IPS DF 4.7 (cell line): ENCODE data around the gene NEK5.
"Not testable (repeated sequence)": the region's sequence is repeated elsewhere in the genome, so short reads cannot be mapped to it uniquely, and the experiment has no call there.

ENCODE experiments used
- DNase-seq: peaks from one replicate; pipeline ENCODE4 v3.0.0-alpha.2; 2013; ENCODE audit warnings: low spot score; ENCODE audit errors: extremely low read depth

Gene NEK5

DNA sequence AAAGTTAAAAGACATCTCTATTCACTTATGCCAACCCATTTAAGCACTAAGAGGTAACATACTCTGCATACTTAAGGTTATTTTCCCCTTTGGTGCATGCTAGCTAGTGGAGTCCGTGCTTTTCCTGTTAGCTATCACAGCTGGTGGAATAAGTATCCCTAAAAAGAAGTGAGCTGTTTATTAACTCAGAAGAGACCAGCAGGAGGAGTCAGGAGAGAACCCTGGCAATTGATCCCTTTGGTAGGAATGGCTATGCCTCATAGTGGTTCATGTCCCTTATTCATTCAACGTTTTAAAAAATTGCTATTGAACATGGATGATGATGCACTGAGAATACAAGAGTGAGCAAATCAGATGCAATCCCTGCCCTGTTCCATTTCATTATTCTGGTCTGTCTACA is 12.4 kb upstream of the NEK5 start:
- DNase-seq: no peak

DNA sequence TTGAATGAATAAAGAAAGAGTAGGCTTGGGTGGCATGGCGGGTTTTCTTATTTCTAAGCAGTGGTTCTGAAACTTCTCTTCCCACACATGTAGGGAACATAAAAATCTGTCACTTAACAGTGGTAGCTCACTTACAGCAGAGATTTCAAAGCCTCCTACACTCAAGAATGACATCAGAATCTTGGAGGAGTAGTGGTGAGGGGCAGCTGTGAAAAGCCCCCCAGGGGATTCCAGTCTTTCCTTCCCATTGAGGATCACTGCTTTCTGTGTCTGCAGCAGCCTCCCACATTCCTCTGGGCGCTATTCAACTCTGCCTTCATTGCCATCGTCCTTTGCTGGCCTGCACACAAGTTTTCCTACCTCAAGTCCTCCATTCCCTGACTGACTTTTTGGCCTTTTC is 8.6 kb upstream of the NEK5 start:
- no peak for DNase-seq

DNA sequence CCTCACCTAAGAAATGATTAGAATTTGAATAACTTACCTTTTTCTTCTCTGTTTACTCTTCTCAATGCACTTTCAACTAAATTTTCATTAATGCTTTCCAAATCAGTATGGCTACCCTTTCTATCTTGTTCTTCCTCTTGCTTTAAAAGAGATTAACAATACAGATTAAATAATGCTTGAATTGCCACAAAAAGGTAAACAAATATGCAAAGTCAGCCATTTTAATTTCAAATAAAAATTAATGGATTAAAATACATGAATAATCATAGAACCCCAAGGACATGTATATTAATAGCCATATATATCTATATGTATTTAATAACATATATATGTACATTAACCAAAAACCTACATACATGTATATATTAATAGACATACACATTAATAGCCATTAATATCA is 7.9 kb upstream of the NEK5 start:
- no peak for DNase-seq

DNA sequence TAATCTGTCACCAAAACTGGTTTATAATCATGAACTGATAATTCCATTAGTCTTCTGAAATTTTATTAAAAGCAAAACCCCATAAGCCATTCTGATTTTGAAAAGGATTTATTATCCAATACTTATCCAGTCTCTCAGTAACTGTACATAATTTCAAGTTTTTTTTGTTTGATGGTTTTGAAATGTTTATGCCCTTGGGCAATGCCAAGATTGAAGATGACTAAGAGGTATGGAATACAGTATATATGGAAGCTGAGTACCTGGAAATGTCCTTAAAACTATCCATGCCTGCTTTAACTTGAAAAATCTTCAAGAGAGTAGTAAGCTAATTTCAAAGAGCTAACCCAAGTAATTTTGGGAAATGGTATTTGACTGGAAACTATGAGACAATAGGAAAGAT is 1.8 kb upstream of the NEK5 start:
- no peak for DNase-seq

DNA sequence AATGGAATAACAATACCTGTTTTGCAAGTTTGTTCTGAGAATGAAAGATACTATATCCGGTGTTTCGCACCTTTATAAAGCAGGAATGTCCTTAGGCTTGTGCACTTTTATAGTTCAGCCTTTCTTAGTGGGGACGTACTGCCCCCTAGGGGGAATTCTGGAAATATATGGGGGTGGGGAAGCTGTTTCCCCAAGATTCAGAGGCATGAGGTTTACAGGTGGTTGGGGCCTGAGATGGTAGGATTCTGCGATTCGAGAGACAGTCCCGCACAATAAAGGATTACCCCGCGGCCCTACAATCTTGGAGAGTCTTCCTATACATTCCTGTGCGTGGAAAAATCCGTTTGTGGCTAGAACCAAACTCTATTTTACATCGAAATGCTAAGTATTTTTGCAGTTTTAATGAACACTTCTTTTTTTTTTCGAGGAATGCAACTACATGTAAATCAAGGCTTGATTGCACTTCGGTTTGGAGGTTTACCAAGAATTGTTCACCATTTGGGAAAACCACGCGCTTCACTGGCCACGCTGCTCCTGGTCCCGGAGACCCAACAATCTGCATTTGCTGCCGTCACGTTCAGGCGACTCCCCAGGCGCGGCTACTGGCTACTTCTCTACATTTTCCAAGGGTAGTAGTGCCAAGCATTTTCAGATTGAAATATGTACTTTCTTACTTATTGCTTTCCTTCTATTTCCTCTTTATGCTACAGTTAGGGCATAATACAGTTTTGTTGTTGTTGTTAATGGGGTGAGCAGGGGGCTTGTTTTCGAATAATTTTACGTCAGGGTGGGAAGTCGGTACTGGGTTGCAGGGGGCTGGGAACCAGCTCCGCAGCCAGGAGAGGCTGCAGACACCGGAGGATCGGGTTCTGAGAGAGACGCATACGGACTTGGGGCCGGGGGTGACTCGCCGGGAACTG is 830 bp downstream of the NEK5 start:
- no peak for DNase-seq

DNA sequence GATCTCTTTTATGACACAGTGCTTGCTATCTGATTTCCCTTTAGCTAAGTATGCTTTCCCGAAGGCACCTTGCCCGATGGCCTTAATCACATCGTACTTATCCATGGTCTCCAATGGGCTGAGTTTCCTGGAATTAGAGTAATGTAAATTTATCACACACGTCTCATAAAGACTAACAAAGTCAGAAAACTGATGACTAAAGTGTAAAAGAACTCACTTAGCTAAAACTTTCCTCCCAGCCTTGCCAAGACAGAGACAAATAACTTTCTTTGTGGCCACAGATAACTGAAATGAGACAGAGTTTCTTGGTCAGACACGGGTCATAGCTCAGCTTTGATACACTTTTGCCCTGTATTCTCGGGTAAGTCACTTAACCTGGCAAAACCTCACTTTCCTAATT is 1.5 kb downstream of the NEK5 start:
- no peak for DNase-seq

DNA sequence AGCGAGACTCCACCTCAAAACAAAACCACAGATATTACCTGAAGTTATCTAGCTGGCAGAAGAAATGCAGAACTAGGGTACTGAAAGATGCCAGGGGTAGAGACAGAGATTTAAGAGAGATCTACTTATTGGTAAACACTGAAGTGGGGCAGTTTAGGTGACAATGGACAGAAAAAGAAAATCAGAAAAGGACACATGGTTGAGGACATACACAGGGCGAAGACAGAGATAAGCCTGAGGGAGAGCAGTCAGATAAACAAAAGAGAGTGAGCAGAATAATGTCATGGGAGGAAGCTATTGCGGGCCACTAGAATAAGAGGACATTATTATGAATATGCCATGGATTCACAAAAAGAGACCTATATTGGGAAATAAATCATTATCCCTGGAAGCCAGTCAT is 3.3 kb downstream of the NEK5 start:
- no peak for DNase-seq

DNA sequence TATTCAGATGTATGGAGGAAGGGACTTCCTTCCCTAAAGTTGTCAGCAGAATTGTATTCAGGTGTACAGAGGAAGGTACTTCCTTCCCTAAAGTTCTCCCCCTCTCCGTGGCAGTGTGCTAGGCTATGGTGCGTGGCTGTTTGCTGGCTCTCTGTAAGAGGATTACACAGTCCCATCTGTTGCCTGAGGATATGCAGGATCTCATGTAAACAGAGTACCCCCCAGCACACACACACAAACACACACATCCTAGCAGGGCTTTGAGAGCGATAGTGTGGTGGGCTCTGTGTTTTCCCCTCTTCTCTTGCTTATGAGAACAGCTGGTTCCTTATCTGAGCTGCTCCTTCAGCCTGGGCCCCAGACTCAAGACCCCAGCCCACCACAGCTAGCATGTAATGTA is 10.3 kb downstream of the NEK5 start:
- DNase-seq: no peak

DNA sequence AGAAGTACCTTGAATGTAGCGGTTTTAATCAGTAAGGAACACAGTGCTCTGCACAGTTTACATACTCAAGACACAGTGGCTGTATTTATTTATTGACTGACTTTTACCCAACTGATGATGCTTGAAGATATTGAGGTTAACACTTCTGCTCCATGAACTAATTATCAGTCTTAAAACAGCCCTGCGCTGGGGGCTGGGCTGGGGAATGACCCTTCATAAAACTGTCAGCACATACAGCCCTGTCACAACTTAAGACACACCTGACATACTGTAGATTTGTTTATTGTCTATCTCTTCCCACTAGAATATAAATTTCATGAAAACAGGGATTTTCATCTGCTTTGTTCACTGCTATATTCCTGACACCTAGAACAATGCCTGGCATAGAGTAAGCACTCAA is 10.8 kb downstream of the NEK5 start:
- DNase-seq: no peak

DNA sequence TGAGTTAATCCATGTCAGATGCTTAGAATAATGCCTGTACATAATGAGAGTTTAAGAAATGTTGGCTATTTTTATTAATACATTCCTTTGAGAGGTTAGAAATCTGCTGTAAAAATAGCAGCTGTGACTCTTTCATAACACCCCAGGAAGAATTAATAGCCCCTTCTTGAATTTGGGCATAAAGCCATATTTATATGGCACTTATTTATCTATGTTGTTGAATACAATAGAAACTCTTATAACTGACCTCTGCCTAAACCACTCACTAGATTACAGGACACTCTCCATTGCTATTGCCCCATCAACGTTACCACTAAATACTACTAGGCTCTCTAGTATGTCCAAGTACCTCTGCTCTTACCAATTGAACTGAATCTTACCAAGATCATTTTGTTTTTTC is 16.3 kb downstream of the NEK5 start:
- no peak for DNase-seq

DNA sequence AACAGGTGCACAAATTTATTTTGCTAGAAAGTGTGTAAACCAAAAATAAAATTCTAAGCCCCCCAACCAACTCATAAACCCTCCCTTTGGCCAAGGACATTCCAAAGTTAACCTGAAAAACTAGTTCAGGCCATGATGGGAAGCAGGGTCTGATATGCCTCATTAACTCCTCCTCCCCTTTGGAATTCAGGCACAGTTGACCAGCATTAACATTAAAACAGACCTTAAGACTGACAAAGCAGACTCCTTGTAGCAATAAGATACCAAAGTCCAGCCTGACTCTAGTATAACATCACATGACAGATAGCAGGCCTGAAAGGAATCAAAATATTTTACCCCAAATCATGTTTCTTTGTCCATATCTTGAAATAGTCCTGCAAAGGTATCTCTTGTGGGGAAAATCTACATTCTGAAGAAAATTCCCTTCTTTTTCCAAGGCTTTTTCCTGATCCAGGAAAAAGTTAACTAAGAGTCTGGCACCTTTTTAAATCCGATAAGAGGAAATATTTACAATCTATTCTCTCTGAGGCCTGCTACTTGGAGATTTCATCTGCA is 19.7 kb downstream of the NEK5 start:
- DNase-seq: no peak

DNA sequence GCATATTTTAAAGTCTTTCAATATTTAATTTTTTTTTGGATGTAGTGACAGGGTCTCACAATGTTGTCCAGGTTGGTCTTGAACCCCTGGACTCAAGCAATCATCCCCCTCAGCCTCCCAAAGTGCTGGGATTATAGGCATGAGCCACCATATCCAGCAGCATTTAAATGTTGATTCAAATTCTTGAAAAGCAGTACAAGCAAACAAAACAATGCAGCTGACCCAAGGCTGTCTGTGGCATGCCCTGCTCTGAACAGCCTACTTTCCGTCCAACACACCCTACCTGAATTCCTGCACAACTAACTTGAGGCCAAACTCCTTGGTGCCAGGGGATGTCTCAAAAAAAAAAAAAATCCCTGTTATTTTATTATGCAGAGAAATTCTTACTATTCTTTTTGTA is 23.0 kb downstream of the NEK5 start:
- no peak for DNase-seq

DNA sequence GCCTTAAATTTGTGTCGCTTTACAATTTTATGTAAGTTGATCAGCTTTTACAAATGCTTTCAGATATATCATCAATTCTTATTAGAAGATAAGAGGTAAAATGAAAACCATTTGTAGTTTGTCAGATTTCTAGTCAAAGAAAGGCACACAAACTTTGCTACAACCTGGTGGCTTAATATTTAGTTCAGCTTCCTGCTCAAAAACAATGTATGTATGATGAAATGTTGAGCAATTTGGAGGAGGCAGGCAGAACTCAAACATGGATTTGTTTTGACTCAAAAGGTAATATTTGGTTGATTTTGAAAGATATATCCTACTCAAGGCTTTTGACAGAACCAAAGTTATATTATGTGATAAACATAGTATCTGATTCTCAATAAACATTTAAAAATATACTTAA is 24.2 kb downstream of the NEK5 start:
- DNase-seq: no peak

DNA sequence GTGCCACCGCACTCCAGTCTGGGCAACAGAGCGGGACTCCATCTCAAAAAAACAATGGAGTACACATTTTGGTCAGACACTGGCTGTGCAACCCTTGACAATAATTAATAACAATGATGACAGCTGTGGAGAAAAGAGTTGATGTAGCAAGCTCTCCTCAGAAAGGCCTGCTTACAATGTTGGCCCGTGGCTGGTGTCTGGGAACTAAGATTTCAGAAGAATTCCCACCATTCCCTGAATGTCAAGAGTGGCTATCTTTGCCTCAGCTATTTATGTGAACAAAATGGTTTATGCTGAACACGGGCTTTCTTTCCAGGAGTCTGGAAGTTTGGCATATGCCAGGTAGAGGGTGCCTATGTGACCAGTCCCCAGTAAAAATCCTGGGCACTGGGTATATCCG is 25.5 kb downstream of the NEK5 start:
- DNase-seq: no peak

DNA sequence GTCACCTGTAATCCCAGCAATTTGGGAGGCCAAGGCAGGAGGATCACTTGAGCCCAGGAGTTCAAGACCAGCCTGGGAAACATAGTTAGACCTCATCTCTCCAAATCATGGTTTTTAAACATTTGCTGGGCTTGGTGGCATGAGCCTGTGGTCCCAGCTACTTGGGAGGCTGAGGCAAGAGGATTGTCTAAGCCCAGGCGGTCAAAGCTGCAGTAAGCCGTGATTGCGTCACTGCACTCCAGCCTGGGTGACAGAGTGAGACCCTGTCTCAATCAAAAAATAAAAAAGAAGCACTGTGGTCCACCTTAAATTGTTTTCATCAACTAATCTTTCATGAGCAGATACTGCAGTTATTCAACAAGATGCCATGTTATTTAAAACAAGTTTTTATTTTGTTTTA is 26.4 kb downstream of the NEK5 start:
- DNase-seq: not testable (repeated sequence)

DNA sequence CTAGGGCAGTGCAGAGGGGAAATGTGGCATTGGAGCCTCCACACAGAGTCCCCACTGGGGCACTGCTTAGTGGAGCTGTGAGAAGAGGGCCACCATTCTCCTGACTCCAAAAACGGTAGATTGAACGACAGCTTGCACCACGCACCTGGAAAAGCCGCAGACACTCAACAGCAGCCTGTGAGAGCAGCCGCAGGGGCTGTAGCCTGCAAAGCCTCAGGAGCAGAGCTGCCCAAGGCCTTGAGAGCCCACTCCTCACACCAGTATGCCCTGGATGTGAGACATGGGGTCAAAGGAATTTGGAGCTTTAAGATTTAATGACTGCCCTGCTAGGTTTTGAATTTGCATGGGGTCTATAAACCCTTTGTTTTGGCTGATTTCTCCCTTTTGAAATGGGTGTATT is 31.7 kb downstream of the NEK5 start:
- DNase-seq: no peak

DNA sequence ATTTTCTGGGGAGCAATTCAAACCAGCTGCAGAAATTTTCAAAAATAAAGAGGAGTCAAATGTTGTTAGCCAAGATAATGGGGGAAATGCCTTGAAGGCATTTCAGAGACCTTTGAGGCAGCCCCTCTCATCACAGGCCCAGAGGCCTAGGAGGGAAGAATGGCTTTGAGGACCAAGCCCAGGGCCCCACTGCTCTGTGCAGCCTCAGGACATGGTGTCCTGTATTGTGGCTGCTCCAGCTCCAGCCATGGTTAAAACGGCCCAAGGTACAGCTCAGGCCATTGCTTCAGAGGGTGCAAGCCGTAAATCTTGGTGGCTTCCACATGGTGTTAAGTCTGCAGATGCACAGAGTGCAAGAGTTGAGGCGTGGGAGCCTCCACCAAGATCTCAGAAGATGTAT is 32.1 kb downstream of the NEK5 start:
- no peak for DNase-seq

DNA sequence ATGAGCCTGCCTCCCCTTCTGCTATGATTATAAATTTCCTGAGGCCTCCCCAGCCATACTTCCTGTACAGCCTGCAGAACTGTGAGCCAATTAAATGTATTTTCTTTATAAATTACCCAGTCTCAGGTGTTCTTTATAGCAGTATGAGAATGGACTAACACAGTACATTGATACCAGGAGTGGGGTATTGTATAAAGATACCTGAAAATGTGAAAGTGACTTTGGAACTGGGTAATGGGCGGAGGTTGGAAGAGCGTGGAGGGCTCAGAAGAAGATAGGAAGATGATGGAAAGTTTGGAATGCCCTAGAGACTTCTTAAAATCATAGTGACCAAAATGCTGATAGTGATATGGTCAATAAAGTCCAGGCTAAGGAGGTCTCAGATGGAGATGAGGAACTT is 32.8 kb downstream of the NEK5 start:
- no peak for DNase-seq

DNA sequence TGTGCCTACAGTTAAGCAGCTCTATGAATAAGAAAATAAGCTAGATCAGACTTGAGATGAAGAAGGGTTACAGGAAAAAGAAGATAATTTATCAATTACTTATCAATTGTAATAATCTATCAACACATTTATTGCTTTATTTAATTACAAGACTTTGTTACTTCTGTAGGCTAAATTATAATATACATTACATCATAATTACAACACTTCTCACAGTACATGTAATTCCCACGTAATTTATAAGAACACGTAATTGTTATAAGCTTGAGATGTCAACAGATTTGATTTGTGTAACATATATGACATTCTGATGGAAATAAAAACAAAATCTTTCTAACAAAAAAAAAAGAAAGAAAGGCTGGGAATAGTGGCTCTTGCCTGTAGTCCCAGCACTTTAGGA is 36.8 kb downstream of the NEK5 start:
- DNase-seq: no peak

DNA sequence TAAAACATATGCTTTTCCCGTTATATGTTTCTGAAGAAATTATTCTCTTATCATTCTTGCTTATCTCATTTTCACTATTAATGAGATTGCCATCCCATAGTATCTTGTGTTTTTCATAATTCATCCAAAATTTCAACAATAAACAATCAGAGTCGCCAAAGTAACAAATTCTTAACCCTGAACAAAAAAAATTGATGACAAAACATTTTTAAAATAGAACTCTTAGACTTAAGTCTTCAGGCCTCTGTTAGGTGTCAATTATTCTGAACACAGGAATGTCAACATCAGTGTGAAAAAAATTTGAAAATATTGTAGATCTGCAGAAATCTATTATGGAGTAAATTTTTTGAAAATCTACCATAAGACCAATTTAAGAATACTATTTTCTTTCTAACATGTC is 37.4 kb downstream of the NEK5 start:
- DNase-seq: no peak

DNA sequence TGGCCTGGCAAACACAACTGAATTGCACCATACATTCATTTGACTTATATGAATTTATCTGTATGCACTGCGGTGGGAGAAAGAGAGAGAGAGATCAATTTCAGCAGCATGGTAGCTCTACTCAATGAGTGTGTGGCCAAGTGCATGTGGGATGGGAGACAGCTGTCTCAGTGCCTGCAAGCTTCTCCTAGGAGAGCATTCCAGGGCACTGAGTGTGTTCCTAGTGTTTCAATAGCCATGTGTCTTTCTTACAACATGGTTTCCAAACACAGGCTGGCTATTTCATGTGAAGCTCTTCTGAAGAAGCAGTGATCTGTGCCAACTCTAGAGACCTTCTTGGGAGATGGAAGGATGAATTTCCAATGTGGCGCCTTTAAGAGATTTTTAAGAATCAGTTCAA is 43.5 kb downstream of the NEK5 start:
- no peak for DNase-seq

DNA sequence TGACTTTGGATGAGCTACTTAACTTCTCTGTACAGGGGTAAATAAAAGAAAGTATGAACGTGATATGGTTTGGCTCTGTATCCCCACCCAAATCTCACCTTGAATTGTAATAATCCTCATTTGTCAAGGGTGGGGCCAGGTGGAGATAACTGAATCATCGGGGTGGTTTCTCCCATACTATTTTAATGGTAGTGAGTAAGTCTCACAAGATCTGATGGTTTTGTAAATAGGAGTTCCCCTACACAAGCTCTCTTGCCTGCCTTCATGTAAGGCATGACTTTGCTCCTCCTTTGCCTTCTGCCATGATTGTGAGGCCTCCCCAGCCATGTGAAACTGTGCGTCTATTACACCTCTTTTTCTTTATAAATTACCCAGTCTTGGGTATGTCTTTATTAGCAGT is 43.9 kb downstream of the NEK5 start:
- not testable (repeated sequence) for DNase-seq

DNA sequence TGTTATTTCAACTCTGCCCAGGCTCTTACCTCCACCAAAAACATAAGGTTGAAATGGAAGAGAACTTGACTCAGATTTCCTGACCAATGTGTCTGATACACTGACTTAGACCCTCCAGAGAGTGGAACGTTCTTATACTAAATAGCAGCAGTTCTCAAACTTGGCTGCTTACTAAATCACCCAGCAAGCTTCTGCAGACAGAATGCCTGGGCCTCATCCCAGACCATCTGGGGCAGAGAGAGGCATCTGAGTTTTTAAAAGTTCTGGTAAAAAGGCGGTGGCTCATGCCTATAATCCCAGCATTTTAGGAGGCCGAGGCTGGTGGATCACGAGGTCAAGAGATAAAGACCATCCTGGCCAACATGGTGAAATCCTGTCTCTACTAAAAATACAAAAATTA is 46.3 kb downstream of the NEK5 start:
- no peak for DNase-seq
